ENCODE results near the gene SUDS3.
"Not testable (repeated sequence)": the region's sequence is repeated elsewhere in the genome, so short reads cannot be mapped to it uniquely, and the experiment has no call there.

The SUDS3 gene

GRCh38 chr12:118391836-118392235 is 15.5 kb downstream of the SUDS3 start:
- no peak overlapping the region for H3K27ac ChIP-seq (ENCODE audit: insufficient read depth, low read depth, low read length, poor library complexity, severe bottlenecking)
- H3K9me3 ChIP-seq (ENCODE audit: control insufficient read depth, low read length): no peaks in the 10 kb centered on the region
- H3K36me3 ChIP-seq (ENCODE audit: control insufficient read depth, insufficient read depth, low read length): peaks cover 41% of the 10 kb centered on the region
- H3K4me3 ChIP-seq (ENCODE audit: insufficient read depth, low read depth, low read length): no peak overlapping the region
- no peaks in the 10 kb centered on the region for H3K4me1 ChIP-seq (ENCODE audit: control insufficient read depth, insufficient read depth, low read length)
- 95 to 100% methylated on average over 1 of the region's 1 CpG for WGBS, 2 experiments
- H3K27me3 ChIP-seq (ENCODE audit: control insufficient read depth, insufficient read depth, low read length, poor library complexity, severe bottlenecking): no peaks in the 10 kb centered on the region

DNA sequence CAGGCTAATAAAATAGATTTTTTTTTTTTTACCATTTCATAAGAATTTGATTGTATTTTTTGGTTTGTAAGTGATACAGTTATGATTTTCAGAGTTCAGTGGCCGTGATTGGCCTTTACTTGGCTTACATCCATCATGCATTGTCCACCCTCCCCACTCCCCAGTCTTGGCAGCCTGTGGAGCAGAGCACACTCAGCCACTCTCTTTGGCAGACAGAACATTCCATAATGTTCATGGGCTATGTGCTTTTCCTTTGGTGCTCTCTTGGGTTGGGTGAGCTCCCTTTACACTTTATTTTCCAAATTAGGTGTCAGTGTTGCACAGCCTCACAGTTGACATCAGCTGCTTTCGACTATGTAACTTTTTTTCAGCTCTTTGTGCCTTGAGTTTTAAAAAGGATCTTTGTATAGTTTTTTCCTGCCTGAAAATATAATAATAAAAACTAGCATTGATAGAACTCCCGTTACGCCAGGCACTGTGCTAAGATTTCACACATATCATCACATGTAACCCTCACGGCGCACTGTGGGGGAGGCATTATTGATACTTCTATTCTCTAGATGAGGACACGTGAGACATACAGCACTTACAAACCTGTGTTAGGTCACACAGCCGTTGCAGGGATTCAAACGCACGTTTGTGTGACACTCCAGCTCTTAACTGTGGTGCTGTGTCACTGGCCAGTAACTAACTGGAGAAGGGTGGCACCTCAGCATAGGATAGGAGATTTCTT is 21.5 kb downstream of the SUDS3 start:
- H3K4me1 ChIP-seq (ENCODE audit: control insufficient read depth, insufficient read depth, low read length): no peaks in the 10 kb centered on the region
- no peaks in the 10 kb centered on the region for H3K9me3 ChIP-seq (ENCODE audit: control insufficient read depth, low read length)
- WGBS, 2 experiments: 96 to 98% methylated on average over 10 of the region's 10 CpGs
- H3K4me3 ChIP-seq (ENCODE audit: insufficient read depth, low read depth, low read length): no peak overlapping the region
- no peak overlapping the region for H3K27ac ChIP-seq (ENCODE audit: insufficient read depth, low read depth, low read length, poor library complexity, severe bottlenecking)
- no peaks in the 10 kb centered on the region for H3K27me3 ChIP-seq (ENCODE audit: control insufficient read depth, insufficient read depth, low read length, poor library complexity, severe bottlenecking)
- H3K36me3 ChIP-seq (ENCODE audit: control insufficient read depth, insufficient read depth, low read length): peaks cover 27% of the 10 kb centered on the region

DNA sequence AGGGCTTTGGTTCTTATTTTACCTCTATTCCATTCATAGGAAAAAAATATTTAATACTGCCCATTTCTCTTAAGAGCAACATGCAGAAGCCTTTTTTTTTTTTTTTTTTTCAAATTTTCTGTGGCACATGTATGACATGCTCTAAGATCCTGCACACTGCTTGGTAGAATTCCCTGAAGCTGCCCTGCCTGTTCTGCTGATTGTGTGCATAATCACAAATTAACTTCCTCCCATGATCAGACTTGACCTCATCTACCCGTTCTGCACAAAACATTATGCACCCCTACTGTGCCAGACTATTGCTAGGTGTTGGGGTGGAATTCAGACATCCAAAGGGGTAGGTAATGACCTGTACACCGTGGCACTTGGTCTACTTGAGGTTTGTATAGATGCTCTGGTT is 22.2 kb downstream of the SUDS3 start:
- Histone ChIP-seq H3K36me3 (ENCODE audit: control insufficient read depth, insufficient read depth, low read length) (peaks cover 30% of the 10 kb centered on the region), H3K9me3 (ENCODE audit: control insufficient read depth, low read length) (no peaks in the 10 kb centered on the region), H3K27me3 (ENCODE audit: control insufficient read depth, insufficient read depth, low read length, poor library complexity, severe bottlenecking) (no peaks in the 10 kb centered on the region), H3K4me3 (ENCODE audit: insufficient read depth, low read depth, low read length) (no peak overlapping the region), H3K4me1 (ENCODE audit: control insufficient read depth, insufficient read depth, low read length) (no peaks in the 10 kb centered on the region), H3K27ac (ENCODE audit: insufficient read depth, low read depth, low read length, poor library complexity, severe bottlenecking) (no peak overlapping the region)
- WGBS, 2 experiments: 94 to 98% methylated on average over 1 to 2 of the region's 2 CpGs

- no peak overlapping the region for H3K4me3 ChIP-seq (ENCODE audit: insufficient read depth, low read depth, low read length)
- H3K36me3 ChIP-seq (ENCODE audit: control insufficient read depth, insufficient read depth, low read length): peaks cover 35% of the 10 kb centered on the region
- no peaks in the 10 kb centered on the region for H3K27me3 ChIP-seq (ENCODE audit: control insufficient read depth, insufficient read depth, low read length, poor library complexity, severe bottlenecking)
- no peaks in the 10 kb centered on the region for H3K9me3 ChIP-seq (ENCODE audit: control insufficient read depth, low read length)
- no peaks in the 10 kb centered on the region for H3K4me1 ChIP-seq (ENCODE audit: control insufficient read depth, insufficient read depth, low read length)
- H3K27ac ChIP-seq (ENCODE audit: insufficient read depth, low read depth, low read length, poor library complexity, severe bottlenecking): no peak overlapping the region
- 95 to 97% methylated on average over 5 of the region's 5 CpGs for WGBS, 2 experiments
These were observed 22.6 kb downstream of the SUDS3 start for GRCh38 chr12:118398940-118399339.

- Histone ChIP-seq H3K9me3 (ENCODE audit: control insufficient read depth, low read length) (no peaks in the 10 kb centered on the region), H3K36me3 (ENCODE audit: control insufficient read depth, insufficient read depth, low read length) (peaks cover 35% of the 10 kb centered on the region), H3K4me3 (ENCODE audit: insufficient read depth, low read depth, low read length) (no peak overlapping the region), H3K4me1 (ENCODE audit: control insufficient read depth, insufficient read depth, low read length) (no peaks in the 10 kb centered on the region), H3K27me3 (ENCODE audit: control insufficient read depth, insufficient read depth, low read length, poor library complexity, severe bottlenecking) (no peaks in the 10 kb centered on the region), H3K27ac (ENCODE audit: insufficient read depth, low read depth, low read length, poor library complexity, severe bottlenecking) (no peak overlapping the region)
- WGBS, 2 experiments: 95 to 99% methylated on average over 4 to 6 of the region's 6 CpGs
These were observed 25.9 kb downstream of the SUDS3 start for GRCh38 chr12:118402251-118402650.

GRCh38 chr12:118404876-118405521 is 28.6 kb downstream of the SUDS3 start:
- H3K9me3 ChIP-seq (ENCODE audit: control insufficient read depth, low read length): no peaks in the 10 kb centered on the region
- peaks cover 32% of the 10 kb centered on the region for H3K36me3 ChIP-seq (ENCODE audit: control insufficient read depth, insufficient read depth, low read length)
- H3K27me3 ChIP-seq (ENCODE audit: control insufficient read depth, insufficient read depth, low read length, poor library complexity, severe bottlenecking): no peaks in the 10 kb centered on the region
- WGBS, 2 experiments: 80 to 89% methylated on average over 1 to 2 of the region's 4 CpGs
- no peak overlapping the region for H3K4me3 ChIP-seq (ENCODE audit: insufficient read depth, low read depth, low read length)
- no peak overlapping the region for H3K27ac ChIP-seq (ENCODE audit: insufficient read depth, low read depth, low read length, poor library complexity, severe bottlenecking)
- H3K4me1 ChIP-seq (ENCODE audit: control insufficient read depth, insufficient read depth, low read length): no peaks in the 10 kb centered on the region

- H3K4me3 ChIP-seq (ENCODE audit: insufficient read depth, low read depth, low read length); H3K27me3 ChIP-seq (ENCODE audit: control insufficient read depth, insufficient read depth, low read length, poor library complexity, severe bottlenecking); H3K9me3 ChIP-seq (ENCODE audit: control insufficient read depth, low read length); H3K27ac ChIP-seq (ENCODE audit: insufficient read depth, low read depth, low read length, poor library complexity, severe bottlenecking); H3K4me1 ChIP-seq (ENCODE audit: control insufficient read depth, insufficient read depth, low read length): not testable (repeated sequence)
- H3K36me3 ChIP-seq (ENCODE audit: control insufficient read depth, insufficient read depth, low read length): peaks cover 46% of the 10 kb centered on the region
- WGBS, 2 experiments: 80 to 84% methylated on average over 8 of the region's 8 CpGs
These were observed 31.9 kb downstream of the SUDS3 start for GRCh38 chr12:118408241-118408640.

DNA sequence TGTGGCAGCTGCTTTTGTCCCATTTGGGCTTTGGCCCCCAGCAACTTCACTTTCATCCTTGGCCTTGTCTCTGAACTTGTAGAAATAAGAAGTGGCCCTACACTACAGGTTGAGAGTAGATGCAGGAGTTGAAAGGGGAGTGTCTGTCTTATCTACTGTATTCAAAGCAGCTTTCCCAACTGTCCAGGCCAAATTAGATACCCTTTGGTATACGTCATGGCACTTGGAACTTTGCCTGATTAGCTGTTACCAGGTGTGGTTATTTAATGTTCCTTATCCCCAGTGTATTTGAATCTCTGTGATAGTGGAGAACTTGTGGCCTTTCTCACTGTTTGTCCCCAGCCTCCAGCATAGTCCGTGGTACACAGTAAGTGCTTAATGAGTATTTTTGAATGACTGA is 33.5 kb downstream of the SUDS3 start:
- Histone ChIP-seq H3K4me1 (ENCODE audit: control insufficient read depth, insufficient read depth, low read length) (no peaks in the 10 kb centered on the region), H3K36me3 (ENCODE audit: control insufficient read depth, insufficient read depth, low read length) (peaks cover 47% of the 10 kb centered on the region), H3K27ac (ENCODE audit: insufficient read depth, low read depth, low read length, poor library complexity, severe bottlenecking) (no peak overlapping the region), H3K9me3 (ENCODE audit: control insufficient read depth, low read length) (no peaks in the 10 kb centered on the region), H3K27me3 (ENCODE audit: control insufficient read depth, insufficient read depth, low read length, poor library complexity, severe bottlenecking) (no peaks in the 10 kb centered on the region), H3K4me3 (ENCODE audit: insufficient read depth, low read depth, low read length) (no peak overlapping the region)
- WGBS, 2 experiments: 97 to 100% methylated on average over 2 of the region's 2 CpGs

GRCh38 chr12:118417942-118418341 is 41.6 kb downstream of the SUDS3 start:
- Histone ChIP-seq H3K4me1 (ENCODE audit: control insufficient read depth, insufficient read depth, low read length) (no peaks in the 10 kb centered on the region), H3K36me3 (ENCODE audit: control insufficient read depth, insufficient read depth, low read length) (peaks cover 11% of the 10 kb centered on the region), H3K9me3 (ENCODE audit: control insufficient read depth, low read length) (no peaks in the 10 kb centered on the region), H3K27ac (ENCODE audit: insufficient read depth, low read depth, low read length, poor library complexity, severe bottlenecking) (no peak overlapping the region), H3K4me3 (ENCODE audit: insufficient read depth, low read depth, low read length) (no peak overlapping the region), H3K27me3 (ENCODE audit: control insufficient read depth, insufficient read depth, low read length, poor library complexity, severe bottlenecking) (no peaks in the 10 kb centered on the region)
- WGBS, 2 experiments: 94 to 100% methylated on average over 3 of the region's 3 CpGs

DNA sequence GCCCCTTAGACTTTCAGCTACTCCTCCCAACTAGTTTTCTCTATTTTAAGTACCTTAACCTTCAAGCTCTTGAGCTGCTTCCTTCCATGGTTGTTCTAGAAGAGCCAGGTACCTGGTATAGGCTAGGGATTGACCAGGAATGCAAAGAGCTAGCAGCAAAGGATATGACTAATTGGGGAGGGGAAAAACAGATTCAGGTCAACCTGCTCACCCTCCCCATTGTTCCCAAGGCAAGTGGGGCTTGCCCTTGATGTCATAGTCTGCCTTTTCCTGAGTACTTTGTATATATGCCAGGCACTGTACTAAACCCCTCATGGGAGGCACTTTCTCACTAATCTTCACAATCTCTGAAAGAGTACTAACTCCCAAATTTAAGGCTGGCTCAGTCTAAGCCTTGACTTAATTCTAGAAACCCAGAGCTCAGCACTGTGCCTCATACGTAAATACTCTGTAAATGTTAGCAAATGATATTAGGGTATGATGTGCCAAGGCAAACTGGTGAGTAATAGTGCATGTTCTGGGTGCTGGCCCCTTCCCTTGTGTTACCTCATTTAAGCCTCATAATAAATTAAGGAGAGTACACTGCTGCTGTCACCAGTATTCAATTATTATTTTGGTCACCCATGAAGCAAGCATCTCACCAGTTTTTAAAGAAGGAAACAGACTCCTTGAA is 42.2 kb downstream of the SUDS3 start:
- WGBS, 2 experiments: 91 to 100% methylated on average over 1 of the region's 1 CpG
- Histone ChIP-seq H3K9me3 (ENCODE audit: control insufficient read depth, low read length) (no peaks in the 10 kb centered on the region), H3K4me3 (ENCODE audit: insufficient read depth, low read depth, low read length) (no peak overlapping the region), H3K27ac (ENCODE audit: insufficient read depth, low read depth, low read length, poor library complexity, severe bottlenecking) (no peak overlapping the region), H3K27me3 (ENCODE audit: control insufficient read depth, insufficient read depth, low read length, poor library complexity, severe bottlenecking) (no peaks in the 10 kb centered on the region), H3K36me3 (ENCODE audit: control insufficient read depth, insufficient read depth, low read length) (peaks cover 5% of the 10 kb centered on the region), H3K4me1 (ENCODE audit: control insufficient read depth, insufficient read depth, low read length) (no peaks in the 10 kb centered on the region)
